Tibial artery (tissue), 4 donors: ENCODE measurements around the gene KAT6B.

Source experiments
- DNase-seq, 2 donors: peaks; one replicate each; pipeline ENCODE4 v3.0.0-alpha.2; 2019
- H3K27ac ChIP-seq, 2 donors: fragments of 200-600 bp; sonication (generic) in 1 of 2; 1 replicate in 1 of 2; 2 replicates in 1 of 2; pipeline ENCODE4 v1.5.1; 2018 to 2019; ENCODE audit warnings: mild to moderate bottlenecking in 1 of 2
- H3K27me3 ChIP-seq, 2 donors: fragments of 200-600 bp; sonication (generic) in 1 of 2; one replicate each; pipeline versions ENCODE4 v1.5.1 to v1.6.0; 2016 to 2019
- H3K36me3 ChIP-seq, 3 donors: fragments of 200-600 bp; sonication (generic) in 2 of 3; one replicate each; pipeline ENCODE4 v1.5.1; 2016 to 2019; ENCODE audit warnings: mild to moderate bottlenecking in 2 of 3
- H3K4me1 ChIP-seq, 4 donors: fragments of 200-600 bp; sonication (generic) in 2 of 4; 1 replicate in 3 of 4; 2 replicates in 1 of 4; pipeline ENCODE4 v1.5.1; 2016 to 2019
- H3K4me3 ChIP-seq, 2 donors: fragments of 200-600 bp; sonication (generic) in 1 of 2; 1 replicate in 1 of 2; 2 replicates in 1 of 2; pipeline ENCODE4 v1.5.1; 2018 to 2019; ENCODE audit warnings: mild to moderate bottlenecking in 2 of 2
- H3K9me3 ChIP-seq, 3 donors: fragments of 200-600 bp; sonication (generic) in 1 of 3; one replicate each; pipeline ENCODE4 v1.5.1; 2016 to 2019
- CTCF ChIP-seq, 2 experiments: fragments of 200-600 bp in 1 of 2; fragments of 450-650 bp in 1 of 2; IDR thresholded peaks; one replicate each; pipeline ENCODE4 v1.5.1; 2017 to 2019; ENCODE audit warnings: antibody characterized with exemption in 2 of 2, mild to moderate bottlenecking in 1 of 2, moderate library complexity in 1 of 2
- intact Hi-C: fragments of 100-400 bp; cut with DNase I; formaldehyde crosslinking; loops from one replicate; pipeline ENCODE4 v1.15.0; 2023; ENCODE audit warnings: low total_unique reads

Gene KAT6B

GRCh38 chr10:74854610-74855009 lies 28.2 kb downstream of the KAT6B start:
- no peak overlapping the region for H3K27ac ChIP-seq
- no peaks in the 10 kb centered on the region for H3K27me3 ChIP-seq
- TF ChIP-seq CTCF (IDR thresholded peaks at IDR 0.05): no peak
- no peak for DNase-seq
- H3K36me3 ChIP-seq: no peaks in the 10 kb centered on the region
- intact Hi-C loops: no loop called here
- H3K4me3 ChIP-seq: no peak overlapping the region
- no peaks in the 10 kb centered on the region for H3K9me3 ChIP-seq
- H3K4me1 ChIP-seq: peaks cover 0 to 55% (median 19%) of the 10 kb centered on the region in 4 donors

- intact Hi-C loops: no loop called here
- H3K9me3 ChIP-seq: no peaks in the 10 kb centered on the region
- no peak for DNase-seq
- no peak overlapping the region for H3K27ac ChIP-seq
- TF ChIP-seq CTCF (IDR thresholded peaks at IDR 0.05): no peak
- no peak overlapping the region for H3K4me3 ChIP-seq
- H3K36me3 ChIP-seq: no peaks in the 10 kb centered on the region
- H3K4me1 ChIP-seq: peaks cover 0 to 55% (median 18%) of the 10 kb centered on the region in 4 donors
- no peaks in the 10 kb centered on the region for H3K27me3 ChIP-seq
These were observed 28.6 kb downstream of the KAT6B start for GRCh38 chr10:74855027-74855426.

GRCh38 chr10:74855439-74855838 lies 29.0 kb downstream of the KAT6B start:
- TF ChIP-seq CTCF (IDR thresholded peaks at IDR 0.05): no peak
- Histone ChIP-seq H3K27me3 (no peaks in the 10 kb centered on the region), H3K9me3 (no peaks in the 10 kb centered on the region), H3K27ac (no peak overlapping the region), H3K4me3 (no peak overlapping the region), H3K36me3 (no peaks in the 10 kb centered on the region), H3K4me1 (peaks cover 0 to 51% (median 17%) of the 10 kb centered on the region in 4 donors)
- intact Hi-C loops: no loop called here
- DNase-seq: no peak

GRCh38 chr10:74856940-74857339 lies 30.5 kb downstream of the KAT6B start:
- peaks cover 0 to 39% (median 10%) of the 10 kb centered on the region in 4 donors for H3K4me1 ChIP-seq
- no peaks in the 10 kb centered on the region for H3K27me3 ChIP-seq
- TF ChIP-seq CTCF (IDR thresholded peaks at IDR 0.05): no peak
- H3K27ac ChIP-seq: no peak overlapping the region
- DNase-seq: no peak
- no peak overlapping the region for H3K4me3 ChIP-seq
- H3K9me3 ChIP-seq: no peaks in the 10 kb centered on the region
- no peaks in the 10 kb centered on the region for H3K36me3 ChIP-seq
- intact Hi-C loops: no loop called here

GRCh38 chr10:74857586-74857985 lies 31.2 kb downstream of the KAT6B start:
- H3K36me3 ChIP-seq: no peaks in the 10 kb centered on the region
- intact Hi-C loops: no loop called here
- no peaks in the 10 kb centered on the region for H3K9me3 ChIP-seq
- DNase-seq: no peak
- H3K27me3 ChIP-seq: no peaks in the 10 kb centered on the region
- no peak overlapping the region for H3K4me3 ChIP-seq
- peaks cover 0 to 33% (median 9%) of the 10 kb centered on the region in 4 donors for H3K4me1 ChIP-seq
- no peak for TF ChIP-seq CTCF (IDR thresholded peaks at IDR 0.05)
- no peak overlapping the region for H3K27ac ChIP-seq

GRCh38 chr10:74859546-74859945 lies 33.1 kb downstream of the KAT6B start:
- H3K4me3 ChIP-seq: no peak overlapping the region
- DNase-seq: no peak
- intact Hi-C loops: no loop called here
- H3K4me1 ChIP-seq: peaks cover 0 to 16% (median 7%) of the 10 kb centered on the region in 4 donors
- H3K9me3 ChIP-seq: no peaks in the 10 kb centered on the region
- TF ChIP-seq CTCF (IDR thresholded peaks at IDR 0.05): no peak
- H3K27me3 ChIP-seq: no peaks in the 10 kb centered on the region
- no peak overlapping the region for H3K27ac ChIP-seq
- H3K36me3 ChIP-seq: no peaks in the 10 kb centered on the region
